HG03060 (cell line): ENCODE measurements around the gene OPN4.

Experiments
- ATAC-seq: cut with Tn5 transposase; IDR thresholded peaks from one replicate; pipeline ENCODE4 v1.9.1; 2021; ENCODE audit warnings: low read depth, moderate number of reproducible peaks; ENCODE audit not compliant: unreplicated experiment

The OPN4 gene

GRCh38 chr10:86715156-86715795 lies 60.9 kb downstream of the OPN4 start:
- ATAC-seq, result no peak

- ATAC-seq, result no peak
Measured at GRCh38 chr10:86715836-86716235, 61.5 kb downstream of the OPN4 start.
